Mesenchymal stem cell (in vitro differentiated cells and primary cell): Measurements from ENCODE around the gene CDHR5.
"Not testable (repeated sequence)": the region's sequence is repeated elsewhere in the genome, so short reads cannot be mapped to it uniquely, and the experiment has no call there.

Experiments used
- DNase-seq: peaks from one replicate; pipeline ENCODE4 v3.0.0-alpha.2; 2013
- H2AFZ ChIP-seq: one replicate; pipeline ENCODE4 v1.6.1; 2013; ENCODE audit warnings: low read depth, mild to moderate bottlenecking, control low read depth, inconsistent platforms, low read length, moderate library complexity
- H2AK5ac ChIP-seq: 2 replicates; pipeline ENCODE4 v1.6.1; 2013; ENCODE audit warnings: low read length, moderate library complexity, mild to moderate bottlenecking, inconsistent platforms; ENCODE audit not compliant: severe bottlenecking
- H2BK120ac ChIP-seq: one replicate; pipeline ENCODE4 v1.6.1; 2013; ENCODE audit warnings: low read depth, mild to moderate bottlenecking, inconsistent platforms, low read length, moderate library complexity
- H2BK12ac ChIP-seq, 2 experiments: one replicate each; pipeline ENCODE4 v1.6.1; 2013; ENCODE audit warnings: inconsistent platforms in 2 of 2, low read length in 2 of 2, mild to moderate bottlenecking in 2 of 2, moderate library complexity in 2 of 2, control low read depth in 1 of 2
- H2BK15ac ChIP-seq: one replicate; pipeline ENCODE4 v1.6.1; 2013; ENCODE audit warnings: mild to moderate bottlenecking, low read depth, inconsistent platforms; ENCODE audit not compliant: poor library complexity, severe bottlenecking
- H2BK5ac ChIP-seq: 2 replicates; pipeline ENCODE4 v1.6.1; 2013; ENCODE audit warnings: low read depth, mild to moderate bottlenecking, low read length, control low read depth, inconsistent platforms; ENCODE audit not compliant: poor library complexity, severe bottlenecking
- H3K14ac ChIP-seq, 2 experiments: one replicate each; pipeline ENCODE4 v1.6.1; 2013; ENCODE audit warnings: inconsistent platforms in 2 of 2, low read length in 2 of 2, control low read depth in 1 of 2, mild to moderate bottlenecking in 1 of 2, moderate library complexity in 1 of 2
- H3K18ac ChIP-seq, 2 experiments: one replicate each; pipeline ENCODE4 v1.6.1; 2013; ENCODE audit warnings: inconsistent platforms in 2 of 2, low read length in 2 of 2, control low read depth in 1 of 2, low read depth in 1 of 2, mild to moderate bottlenecking in 1 of 2
- H3K23ac ChIP-seq, 2 experiments: one replicate each; pipeline ENCODE4 v1.6.1; 2013; ENCODE audit warnings: inconsistent platforms in 2 of 2, low read length in 2 of 2, mild to moderate bottlenecking in 2 of 2, moderate library complexity in 2 of 2, control low read depth in 1 of 2
- H3K27ac ChIP-seq: 2 replicates; pipeline ENCODE4 v1.5.1; 2013; ENCODE audit warnings: mild to moderate bottlenecking, moderate library complexity, low read length, control low read depth, inconsistent platforms; ENCODE audit not compliant: poor library complexity, severe bottlenecking
- H3K27me3 ChIP-seq, 2 experiments: 2 replicates each; pipeline versions ENCODE4 v1.6.1 to v1.7.0; 2013; ENCODE audit warnings: low read length in 2 of 2, mild to moderate bottlenecking in 2 of 2, moderate library complexity in 2 of 2, control low read depth in 1 of 2, inconsistent platforms in 1 of 2; ENCODE audit not compliant: control insufficient read depth in 1 of 2, insufficient read depth in 1 of 2
- H3K36me3 ChIP-seq, 2 experiments: 2 replicates each; pipeline versions ENCODE4 v1.6.1 to v1.7.0; 2013; ENCODE audit warnings: low read length in 2 of 2, control low read depth in 1 of 2, inconsistent platforms in 1 of 2, low read depth in 1 of 2, mild to moderate bottlenecking in 1 of 2; ENCODE audit not compliant: insufficient read depth in 2 of 2, control insufficient read depth in 1 of 2
- H3K4ac ChIP-seq, 2 experiments: one replicate each; pipeline ENCODE4 v1.6.1; 2013; ENCODE audit warnings: inconsistent platforms in 2 of 2, low read length in 2 of 2, mild to moderate bottlenecking in 2 of 2, moderate library complexity in 2 of 2, control low read depth in 1 of 2, low read depth in 1 of 2
- H3K4me1 ChIP-seq: 2 replicates; pipeline ENCODE4 v1.6.1; 2013; ENCODE audit warnings: low read depth, low read length, control low read depth; ENCODE audit not compliant: control insufficient read depth, insufficient read depth
- H3K4me2 ChIP-seq: 2 replicates; pipeline ENCODE4 v1.6.1; 2013; ENCODE audit warnings: low read length, mild to moderate bottlenecking, inconsistent platforms; ENCODE audit not compliant: poor library complexity, severe bottlenecking
- H3K4me3 ChIP-seq, 2 experiments: 2 replicates each; pipeline versions ENCODE4 v1.5.1 to v1.7.0; 2013; ENCODE audit warnings: low read length in 2 of 2, mild to moderate bottlenecking in 2 of 2, control low read depth in 1 of 2, low read depth in 1 of 2; ENCODE audit not compliant: insufficient read depth in 1 of 2
- H3K79me1 ChIP-seq: replicated peaks from 2 replicates; pipeline ENCODE4 v1.6.1; 2013; ENCODE audit warnings: mild to moderate bottlenecking, control low read depth, low read length, inconsistent platforms; ENCODE audit not compliant: poor library complexity, severe bottlenecking
- H3K9ac ChIP-seq: 2 replicates; pipeline ENCODE4 v1.7.0; 2013; ENCODE audit warnings: mild to moderate bottlenecking, low read length, moderate library complexity
- H3K9me3 ChIP-seq: 2 replicates; pipeline ENCODE4 v1.7.0; 2013; ENCODE audit warnings: mild to moderate bottlenecking, low read length; ENCODE audit not compliant: control insufficient read depth
- H4K8ac ChIP-seq: one replicate; pipeline ENCODE4 v1.6.1; 2013; ENCODE audit warnings: inconsistent platforms, mild to moderate bottlenecking, low read length, moderate library complexity
- H4K91ac ChIP-seq: one replicate; pipeline ENCODE4 v1.6.1; 2013; ENCODE audit warnings: mild to moderate bottlenecking, low read length, inconsistent platforms
- WGBS: methylation state at CpG from one replicate; pipeline ENCODE4 v1.1.7; 2013; ENCODE audit warnings: mixed read lengths; 5-methylcytosine and 5-hydroxymethylcytosine counted together

Gene CDHR5

GRCh38 chr11:656426-656825 lies 31.7 kb upstream of the CDHR5 start:
- no peaks in the 10 kb centered on the region for H3K27me3 ChIP-seq
- H3K14ac ChIP-seq, result no peak overlapping the region
- H2BK120ac ChIP-seq, result no peak overlapping the region
- no peak overlapping the region for H3K4me2 ChIP-seq
- no peak overlapping the region for H2AK5ac ChIP-seq
- peaks cover 37% of the 10 kb centered on the region for H3K79me1 ChIP-seq
- H3K9ac ChIP-seq, result no peak overlapping the region
- DNase-seq, result no peak
- no peaks in the 10 kb centered on the region for H3K9me3 ChIP-seq
- H2BK12ac ChIP-seq, result no peak overlapping the region
- WGBS, result 97% methylated on average over 14 of the region's 14 CpGs
- no peak overlapping the region for H3K4me3 ChIP-seq
- peaks cover 60 to 65% of the 10 kb centered on the region in 2 experiments for H3K36me3 ChIP-seq
- no peak overlapping the region for H2BK5ac ChIP-seq
- H3K27ac ChIP-seq, result no peak overlapping the region
- H3K4me1 ChIP-seq, result peaks cover 17% of the 10 kb centered on the region
- H3K18ac ChIP-seq, result no peak overlapping the region
- no peak overlapping the region for H4K91ac ChIP-seq
- H3K23ac ChIP-seq, result no peak overlapping the region
- H2BK15ac ChIP-seq, result no peak overlapping the region
- no peak overlapping the region for H4K8ac ChIP-seq
- no peak overlapping the region for H2AFZ ChIP-seq
- no peak overlapping the region for H3K4ac ChIP-seq

- peaks cover 59 to 65% of the 10 kb centered on the region in 2 experiments for H3K36me3 ChIP-seq
- no peak overlapping the region for H3K18ac ChIP-seq
Observed at GRCh38 chr11:655036-655726, 30.4 kb upstream of the CDHR5 start.

GRCh38 chr11:654444-654843 lies 29.7 kb upstream of the CDHR5 start:
- not testable (repeated sequence) for H3K4ac ChIP-seq, H2BK15ac ChIP-seq, H3K4me3 ChIP-seq, H2AK5ac ChIP-seq, H3K27me3 ChIP-seq, H2BK12ac ChIP-seq, H4K91ac ChIP-seq, H2BK120ac ChIP-seq, H2AFZ ChIP-seq, H3K14ac ChIP-seq, H3K23ac ChIP-seq, H2BK5ac ChIP-seq, H3K18ac ChIP-seq, H4K8ac ChIP-seq, DNase-seq, H3K27ac ChIP-seq, H3K9me3 ChIP-seq, H3K9ac ChIP-seq, H3K4me2 ChIP-seq
- Histone ChIP-seq H3K36me3 (peaks cover 56 to 64% of the 10 kb centered on the region in 2 experiments), H3K4me1 (peaks cover 17% of the 10 kb centered on the region), H3K79me1 (peaks cover 28% of the 10 kb centered on the region)
- 93% methylated on average over 9 of the region's 12 CpGs for WGBS

More at GRCh38 chr11:655036-655726, 30.4 kb upstream of the CDHR5 start:
- Histone ChIP-seq H2BK120ac (no peak overlapping the region), H2AK5ac (no peak overlapping the region), H3K4me3 (no peak overlapping the region), H2BK15ac (no peak overlapping the region), H3K4me1 (peaks cover 17% of the 10 kb centered on the region), H3K4me2 (peak overlapping the region; percentile 45), H3K9ac (no peak overlapping the region), H3K9me3 (no peaks in the 10 kb centered on the region), H4K91ac (no peak overlapping the region), H3K27me3 (no peaks in the 10 kb centered on the region), H2BK12ac (no peak overlapping the region), H3K23ac (no peak overlapping the region), H3K27ac (peak overlapping the region; percentile 53), H3K79me1 (peaks cover 33% of the 10 kb centered on the region), H3K14ac (no peak overlapping the region), H3K4ac (no peak overlapping the region), H2AFZ (no peak overlapping the region), H4K8ac (no peak overlapping the region), H2BK5ac (no peak overlapping the region)
- WGBS, result 98% methylated on average over 24 of the region's 30 CpGs
- no peak for DNase-seq

- H2BK120ac ChIP-seq, result no peak overlapping the region
- no peak overlapping the region for H2AK5ac ChIP-seq
- H3K4me1 ChIP-seq, result peaks cover 16% of the 10 kb centered on the region
- H2BK5ac ChIP-seq, result no peak overlapping the region
- H2BK12ac ChIP-seq, result no peak overlapping the region
- no peak overlapping the region for H2AFZ ChIP-seq
- no peak overlapping the region for H3K18ac ChIP-seq
- DNase-seq, result no peak
- H3K4me2 ChIP-seq, result no peak overlapping the region
- H3K27ac ChIP-seq, result no peak overlapping the region
- H3K9ac ChIP-seq, result no peak overlapping the region
- no peak overlapping the region for H3K23ac ChIP-seq
- H3K79me1 ChIP-seq, result peaks cover 26% of the 10 kb centered on the region
- no peak overlapping the region for H3K4ac ChIP-seq
- H2BK15ac ChIP-seq, result no peak overlapping the region
- no peak overlapping the region for H3K14ac ChIP-seq
- no peak overlapping the region for H4K8ac ChIP-seq
- peaks cover 52 to 66% of the 10 kb centered on the region in 2 experiments for H3K36me3 ChIP-seq
- no peak overlapping the region for H3K4me3 ChIP-seq
- H3K9me3 ChIP-seq, result no peaks in the 10 kb centered on the region
- no peak overlapping the region for H4K91ac ChIP-seq
- no peaks in the 10 kb centered on the region for H3K27me3 ChIP-seq
- 92% methylated on average over 15 of the region's 15 CpGs for WGBS
Observed at GRCh38 chr11:653837-654236, 29.1 kb upstream of the CDHR5 start.
